IPS DF 19.7 (cell line): Measurements from ENCODE around the gene MT2A.
"Not testable (repeated sequence)": the region's sequence is repeated elsewhere in the genome, so short reads cannot be mapped to it uniquely, and the experiment has no call there.

Experiments used
- DNase-seq: peaks from one replicate; pipeline ENCODE4 v3.0.0-alpha.2; 2013; ENCODE audit warnings: low read depth, low spot score

Gene MT2A

DNA sequence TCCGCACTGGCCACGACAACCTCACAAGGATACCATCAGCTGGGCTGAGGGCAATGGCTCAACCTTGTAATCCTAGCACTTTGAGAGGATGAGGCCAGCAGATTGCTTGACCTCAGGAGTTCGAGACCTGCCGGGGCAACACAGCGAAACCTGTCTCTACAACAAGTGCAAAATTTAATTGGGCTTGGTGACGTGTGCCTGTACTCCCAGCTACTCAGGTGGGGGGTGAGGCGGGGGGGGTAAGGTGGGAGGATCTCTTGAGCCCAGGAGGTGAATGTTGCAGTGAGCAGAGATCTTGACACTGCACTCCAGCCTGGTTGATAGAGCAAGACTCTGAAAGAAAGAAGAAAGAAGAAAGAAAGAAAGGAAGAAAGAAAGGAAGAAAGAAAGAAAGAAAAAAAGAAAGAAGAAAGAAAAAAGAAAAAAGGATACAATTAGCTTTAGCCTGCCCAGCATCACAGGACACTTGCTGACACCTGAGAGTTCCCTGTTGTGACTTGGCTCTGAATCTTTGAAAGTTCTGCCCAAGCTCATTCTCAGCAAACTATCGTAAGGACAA, 12.0 kb downstream of the MT2A start:
- DNase-seq = no peak

DNA sequence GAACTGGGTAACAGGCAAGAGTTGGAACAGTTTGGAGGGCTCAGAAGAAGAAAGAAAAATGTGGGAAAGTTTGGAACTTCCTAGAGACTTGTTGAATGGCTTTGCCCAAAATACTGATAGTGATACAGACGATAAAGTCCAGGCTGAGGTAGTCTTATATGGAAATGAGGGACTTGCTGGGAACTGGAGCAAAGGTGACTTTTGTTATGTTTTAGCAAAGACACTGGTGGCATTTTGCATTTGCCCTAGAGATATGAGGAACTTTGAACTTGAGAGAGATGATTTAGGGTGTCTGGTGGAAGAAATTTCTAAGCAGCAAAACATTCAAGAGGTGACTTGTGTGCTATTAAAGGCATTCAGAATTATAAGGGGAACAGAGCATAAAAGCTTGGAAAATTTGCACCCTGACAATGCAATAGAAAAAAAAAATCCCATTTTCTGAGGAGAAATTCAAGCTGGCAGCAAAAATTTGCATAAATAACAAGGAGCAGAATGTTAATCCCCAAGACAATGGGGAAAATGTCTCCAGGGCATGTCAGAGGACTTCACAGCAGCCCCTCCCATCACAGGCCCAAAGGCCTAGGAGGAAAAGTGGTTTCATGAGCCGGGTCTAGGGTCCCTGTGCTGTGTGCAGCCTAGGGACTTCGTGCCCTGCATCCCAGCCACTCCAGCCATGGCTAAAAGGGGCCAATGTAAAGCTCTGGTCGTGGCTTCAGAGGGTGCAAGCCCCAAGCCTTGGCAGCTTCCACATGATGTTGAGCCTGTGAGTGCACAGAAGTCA, 13.5 kb downstream of the MT2A start:
- not testable (repeated sequence) for DNase-seq

GRCh38 chr16:56623184-56623583, 14.8 kb downstream of the MT2A start:
- not testable (repeated sequence) for DNase-seq

GRCh38 chr16:56623637-56624036, 15.3 kb downstream of the MT2A start:
- no peak for DNase-seq

GRCh38 chr16:56625140-56625942, 17.0 kb downstream of the MT2A start, which contains the start of gene MT1E:
MT1E (plus strand) TSS chr16:56625781; CDS start chr16:56625852, 71 bp downstream.
- DNase-seq = no peak

GRCh38 chr16:56625943-56626654, 17.7 kb downstream of the MT2A start:
- no peak for DNase-seq

DNA sequence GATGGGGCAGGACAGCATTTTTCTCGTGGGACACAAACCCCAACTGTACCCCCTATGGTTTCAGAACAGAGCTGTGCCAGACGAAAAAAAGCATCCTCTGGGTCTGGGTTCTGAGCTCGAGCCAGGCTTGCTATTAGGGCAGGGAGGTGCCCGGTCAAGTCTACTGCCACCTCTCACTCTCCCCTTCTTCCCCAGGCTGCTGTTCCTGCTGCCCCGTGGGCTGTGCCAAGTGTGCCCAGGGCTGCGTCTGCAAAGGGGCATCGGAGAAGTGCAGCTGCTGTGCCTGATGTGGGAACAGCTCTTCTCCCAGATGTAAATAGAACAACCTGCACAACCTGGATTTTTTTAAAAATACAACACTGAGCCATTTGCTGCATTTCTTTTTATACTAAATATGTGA, 18.3 kb downstream of the MT2A start:
- DNase-seq = no peak

- DNase-seq = no peak
Measured at GRCh38 chr16:56628486-56629350, 20.3 kb downstream of the MT2A start.

DNA sequence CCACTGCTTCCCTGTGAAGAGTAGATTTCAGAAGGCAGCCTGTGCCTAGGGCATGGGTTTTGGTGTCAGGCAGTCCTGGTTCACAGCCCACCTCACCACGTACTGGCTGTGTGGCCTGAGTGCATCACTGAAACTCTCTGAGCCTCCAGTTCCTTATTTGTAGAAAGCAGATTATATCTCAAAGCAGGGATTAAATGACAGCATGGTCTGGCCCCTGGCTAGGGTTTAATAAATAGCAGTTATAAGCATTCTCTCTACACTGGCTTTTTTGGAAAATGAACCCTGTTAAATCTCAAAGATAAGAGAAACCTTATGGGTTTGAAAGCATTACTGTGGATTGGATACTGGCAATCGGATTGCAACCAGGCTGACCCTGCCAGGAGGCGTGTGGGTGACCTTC, 21.1 kb downstream of the MT2A start:
- DNase-seq = no peak

DNA sequence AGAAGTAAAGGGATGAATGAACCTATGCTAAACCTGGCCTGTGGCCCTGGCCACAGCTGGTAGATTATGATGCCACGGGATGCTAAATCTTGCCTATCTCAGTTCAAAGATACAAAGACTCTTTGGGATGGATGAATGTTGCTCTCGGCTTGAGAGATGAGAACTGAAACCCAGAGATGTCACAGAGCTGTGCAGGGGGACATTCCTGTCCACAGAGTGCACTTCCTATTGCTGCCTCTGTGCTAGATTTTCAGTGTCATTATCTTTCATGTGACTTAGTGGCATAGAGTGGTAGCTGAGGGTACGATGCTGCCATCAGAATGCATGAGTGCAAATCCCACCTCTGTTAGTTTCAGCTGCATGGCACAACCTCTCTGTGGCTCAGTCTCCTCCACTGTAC, 21.8 kb downstream of the MT2A start:
- no peak for DNase-seq

DNA sequence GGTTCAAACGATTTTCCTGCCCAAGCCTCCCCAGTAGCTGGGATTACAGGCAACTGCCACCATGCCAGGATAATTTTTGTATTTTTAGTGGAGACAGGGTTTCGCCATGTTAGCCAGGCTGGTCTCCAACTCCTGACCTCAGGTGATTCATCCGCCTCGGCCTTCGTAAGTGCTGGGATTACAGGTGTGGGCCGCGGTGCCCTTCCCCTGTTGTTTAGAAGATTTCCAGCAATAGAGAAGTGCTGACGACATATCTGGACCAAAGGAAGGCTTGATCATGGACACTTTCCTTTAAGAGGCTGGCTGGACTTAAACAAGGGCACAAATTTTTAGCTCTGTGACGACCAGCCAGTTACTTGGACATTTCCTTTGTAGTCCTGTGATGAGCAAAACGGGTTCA, 22.8 kb downstream of the MT2A start:
- no peak for DNase-seq

DNA sequence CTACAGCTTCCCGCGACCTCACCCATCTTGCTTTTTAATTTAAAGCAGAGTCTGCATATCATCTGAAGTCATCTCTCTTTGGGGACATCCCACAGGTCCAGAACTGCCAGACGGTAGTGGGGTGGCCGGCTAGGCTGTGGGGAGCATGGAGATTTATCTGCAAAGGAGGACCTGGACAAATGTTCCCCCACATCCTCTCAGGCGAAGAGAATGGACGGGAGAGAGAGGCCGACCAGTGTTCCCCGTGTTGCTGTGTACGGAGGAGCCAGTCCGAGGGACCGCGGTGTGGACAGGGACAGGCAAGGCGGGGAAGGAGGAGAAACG, 23.4 kb downstream of the MT2A start:
- no peak for DNase-seq

DNA sequence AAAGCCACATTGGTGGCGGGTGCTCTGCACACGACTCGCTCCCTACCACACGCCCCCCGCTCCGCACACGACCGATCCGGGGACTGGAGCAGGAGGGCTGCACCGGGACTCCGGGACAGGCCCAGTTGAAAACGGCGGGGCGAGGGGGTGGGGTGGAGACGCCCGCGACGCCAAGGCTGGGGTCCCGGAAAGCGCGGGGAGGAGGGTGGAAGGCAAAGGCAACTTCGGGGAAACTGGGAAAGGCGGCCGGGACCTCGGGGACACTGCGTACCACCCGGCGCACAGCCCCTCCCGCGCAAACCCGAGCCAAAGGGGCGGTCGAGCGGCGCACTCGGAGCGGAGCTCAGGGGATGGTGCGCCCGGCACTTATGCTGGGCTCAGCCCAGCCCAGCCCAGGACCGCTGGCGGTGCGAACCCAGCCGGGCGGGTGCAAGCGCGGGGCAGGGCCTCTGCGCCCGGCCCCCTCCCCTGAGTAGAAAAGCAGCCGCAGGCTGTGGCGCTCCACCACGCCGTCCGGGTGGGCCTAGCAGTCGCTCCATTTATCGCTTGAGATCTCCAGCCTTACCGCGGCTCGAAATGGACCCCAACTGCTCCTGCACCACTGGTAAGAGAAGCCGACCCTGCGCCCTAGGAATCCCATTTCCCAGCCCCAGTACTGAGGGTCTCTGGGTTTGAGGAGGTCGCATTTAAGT, 23.9 kb downstream of the MT2A start, which contains the start of gene MT1M:
Gene MT1M, plus strand, starts transcription at position 504 of the 692 bp plus-strand sequence. Its CDS starts 73 bp downstream, at position 577.
- no peak for DNase-seq

- no peak for DNase-seq
Measured at GRCh38 chr16:56632848-56633365, 24.5 kb downstream of the MT2A start.

DNA sequence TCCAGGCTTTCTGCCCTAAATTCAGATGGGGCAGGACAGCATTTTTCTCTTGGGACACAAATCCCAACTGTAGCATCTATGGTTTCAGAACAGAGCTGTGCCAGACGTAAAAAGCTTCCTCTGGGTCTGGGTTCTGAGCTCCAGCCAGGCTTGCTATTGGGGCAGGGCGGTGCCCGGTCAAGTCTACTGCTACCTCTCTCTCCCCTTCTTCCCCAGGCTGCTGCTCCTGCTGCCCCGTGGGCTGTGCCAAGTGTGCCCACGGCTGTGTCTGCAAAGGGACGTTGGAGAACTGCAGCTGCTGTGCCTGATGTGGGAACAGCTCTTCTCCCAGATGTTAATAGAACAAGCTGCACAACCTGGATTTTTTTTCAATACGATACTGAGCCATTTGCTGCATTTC, 25.2 kb downstream of the MT2A start:
- DNase-seq = no peak

- no peak for DNase-seq
Measured at GRCh38 chr16:56634715-56635440, 26.5 kb downstream of the MT2A start.

DNA sequence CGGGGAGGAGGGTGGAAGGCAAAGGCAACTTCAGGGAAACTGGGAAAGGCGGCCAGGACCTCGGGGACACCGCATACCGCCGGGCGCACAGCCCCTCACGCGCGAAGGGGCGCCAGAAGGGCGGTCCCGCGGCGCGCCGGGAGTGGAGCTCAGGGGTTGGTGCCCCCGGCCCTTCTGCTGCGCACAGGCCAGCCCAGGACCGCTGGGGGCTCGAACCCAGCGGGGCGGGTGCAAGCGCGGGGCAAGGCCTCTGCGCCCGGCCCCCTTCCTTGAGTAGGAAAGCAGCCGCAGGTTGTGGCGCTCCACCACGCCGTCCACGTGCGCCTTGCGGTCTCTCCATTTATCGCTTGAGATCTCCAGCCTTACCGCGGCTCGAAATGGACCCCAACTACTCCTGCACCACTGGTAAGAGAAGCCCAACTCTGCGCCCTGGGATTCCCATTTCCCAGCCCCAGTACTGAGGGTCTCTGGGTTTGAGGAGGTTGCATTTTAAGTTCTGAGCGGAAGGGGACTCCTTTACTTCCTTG, 27.1 kb downstream of the MT2A start:
- no peak for DNase-seq

- no peak for DNase-seq
Measured at GRCh38 chr16:56636616-56637413, 28.4 kb downstream of the MT2A start.
